Fibroblast of skin of left biceps (primary cell): ENCODE results near the gene KIF21A.

Experiments
- DNase-seq, 2 experiments: peaks; one replicate each; pipeline ENCODE4 v3.0.0-alpha.2; 2013; ENCODE audit warnings: low read depth in 2 of 2

KIF21A gene

GRCh38 chr12:39277416-39277815, 165.5 kb downstream of the KIF21A start:
- DNase-seq = no peak

GRCh38 chr12:39275846-39276245, 167.1 kb downstream of the KIF21A start:
- DNase-seq = no peak

- DNase-seq = peak in 1 of 2 experiments; percentile 1
Observed at GRCh38 chr12:39272871-39273655, 169.9 kb downstream of the KIF21A start.

GRCh38 chr12:39269492-39269891, 173.4 kb downstream of the KIF21A start:
- no peak for DNase-seq

- no peak for DNase-seq
Observed at GRCh38 chr12:39267886-39268285, 175.0 kb downstream of the KIF21A start.

GRCh38 chr12:39252628-39253027, 190.3 kb downstream of the KIF21A start:
- no peak for DNase-seq
